Mucosa of rectum (tissue), 2 donors: Measurements from ENCODE around the gene DUOXA1.
"Not testable (repeated sequence)": the region's sequence is repeated elsewhere in the genome, so short reads cannot be mapped to it uniquely, and the experiment has no call there.

ENCODE experiments used
- H3K27ac ChIP-seq, 2 donors: one replicate each; pipeline ENCODE4 v1.7.0; 2013; ENCODE audit warnings: inconsistent platforms in 2 of 2, low read depth in 2 of 2, low read length in 2 of 2
- H3K27me3 ChIP-seq, 2 donors: one replicate each; pipeline ENCODE4 v1.7.0; 2013; ENCODE audit warnings: low read length in 2 of 2; ENCODE audit not compliant: control insufficient read depth in 2 of 2, insufficient read depth in 2 of 2
- H3K36me3 ChIP-seq, 2 donors: one replicate each; pipeline ENCODE4 v1.7.0; 2013; ENCODE audit warnings: low read length in 2 of 2; ENCODE audit not compliant: control insufficient read depth in 2 of 2, insufficient read depth in 2 of 2
- H3K4me1 ChIP-seq, 2 donors: one replicate each; pipeline ENCODE4 v1.7.0; 2013; ENCODE audit warnings: low read length in 2 of 2, mild to moderate bottlenecking in 1 of 2; ENCODE audit not compliant: control insufficient read depth in 2 of 2, insufficient read depth in 2 of 2
- H3K4me3 ChIP-seq, 2 donors: one replicate each; pipeline ENCODE4 v1.7.0; 2013; ENCODE audit warnings: low read length in 2 of 2
- H3K9ac ChIP-seq, 2 donors: one replicate each; pipeline ENCODE4 v1.7.0; 2013; ENCODE audit warnings: low read length in 2 of 2, low read depth in 1 of 2, mild to moderate bottlenecking in 1 of 2
- H3K9me3 ChIP-seq, 2 donors: one replicate each; pipeline ENCODE4 v1.7.0; 2013; ENCODE audit warnings: low read length in 2 of 2; ENCODE audit not compliant: control insufficient read depth in 2 of 2
- donor health status: healthy.
- donor health status: Normal muscosa, but diverticular disease.

Gene DUOXA1

GRCh38 chr15:45079628-45080246 is 49.9 kb downstream of the DUOXA1 start:
- not testable (repeated sequence) for H3K4me3 ChIP-seq, H3K9me3 ChIP-seq, H3K4me1 ChIP-seq, H3K36me3 ChIP-seq, H3K27ac ChIP-seq, H3K27me3 ChIP-seq, H3K9ac ChIP-seq

- H3K27ac ChIP-seq, H3K4me1 ChIP-seq, H3K4me3 ChIP-seq, H3K9ac ChIP-seq, H3K36me3 ChIP-seq, H3K27me3 ChIP-seq, H3K9me3 ChIP-seq: not testable (repeated sequence)
These were observed 50.5 kb downstream of the DUOXA1 start for GRCh38 chr15:45079201-45079600.

- not testable (repeated sequence) for H3K9ac ChIP-seq, H3K9me3 ChIP-seq, H3K4me1 ChIP-seq
These were observed 52.3 kb downstream of the DUOXA1 start for GRCh38 chr15:45077391-45077790.

GRCh38 chr15:45075440-45076320 is 54.0 kb downstream of the DUOXA1 start:
- H3K9ac ChIP-seq, H3K9me3 ChIP-seq, H3K27me3 ChIP-seq, H3K36me3 ChIP-seq, H3K4me3 ChIP-seq: not testable (repeated sequence)
- H3K27ac ChIP-seq: peak overlapping the region in 1 of 2 donors; percentile 55
- H3K4me1 ChIP-seq: peaks cover 0 to 10% of the 10 kb centered on the region in 2 donors

More at GRCh38 chr15:45077391-45077790, 52.3 kb downstream of the DUOXA1 start:
- not testable (repeated sequence) for H3K36me3 ChIP-seq, H3K4me3 ChIP-seq, H3K27me3 ChIP-seq
- H3K27ac ChIP-seq: peak overlapping the region in 1 of 2 donors; percentile 51

GRCh38 chr15:45073602-45074001 is 56.1 kb downstream of the DUOXA1 start:
- not testable (repeated sequence) for H3K27ac ChIP-seq, H3K9me3 ChIP-seq, H3K36me3 ChIP-seq, H3K4me3 ChIP-seq, H3K27me3 ChIP-seq, H3K9ac ChIP-seq
- H3K4me1 ChIP-seq: peaks cover 0 to 19% of the 10 kb centered on the region in 2 donors

- peak overlapping the region; percentile 70 to 82 for H3K27ac ChIP-seq
- H3K4me3 ChIP-seq, H3K9ac ChIP-seq, H3K27me3 ChIP-seq, H3K36me3 ChIP-seq, H3K9me3 ChIP-seq: not testable (repeated sequence)
- H3K4me1 ChIP-seq: peaks cover 0 to 14% of the 10 kb centered on the region in 2 donors
These were observed 59.7 kb downstream of the DUOXA1 start for GRCh38 chr15:45069942-45070360.
